Pancreas (tissue), 10 donors: ENCODE results near the gene RASL12. TPM values are rescaled to one million over a fixed set of nuclear protein-coding genes. Genes with fewer than 3 reads are reported as not detected.

Experiments used
- ATAC-seq, 4 donors: fragments of 200-7000 bp; cut with Tn5 transposase; one replicate each; pipeline versions ENCODE4 v1.8.0 to v1.9.1; 2020; ENCODE audit warnings: mild to moderate bottlenecking in 4 of 4, moderate library complexity in 4 of 4
- DNase-seq, 6 donors: peaks; one replicate each; pipeline ENCODE4 v3.0.0-alpha.2; 2020
- FAIRE-seq: peaks from 2 replicates; lab custom pipeline; 2012; peaks lifted over from hg19 to GRCh38; lab: Jason Lieb, UNC
- H3K27ac ChIP-seq, 4 donors: fragments of 200-600 bp; sonication (generic); 1 replicate in 3 of 4; 2 replicates in 1 of 4; pipeline versions ENCODE4 v1.5.0 to v1.8.0; 2020
- H3K27me3 ChIP-seq, 4 donors: fragments of 200-600 bp; one replicate each; pipeline ENCODE4 v1.8.0; 2021
- H3K36me3 ChIP-seq, 3 donors: fragments of 200-600 bp; sonication (generic) in 1 of 3; one replicate each; pipeline versions ENCODE4 v1.5.0 to v1.8.0; 2020 to 2021
- H3K4me1 ChIP-seq, 3 donors: fragments of 200-600 bp; one replicate each; pipeline ENCODE4 v1.8.0; 2021
- H3K4me3 ChIP-seq, 4 donors: fragments of 200-600 bp; sonication (generic) in 2 of 4; one replicate each; pipeline versions ENCODE4 v1.5.0 to v1.8.0; 2020 to 2021
- H3K9me3 ChIP-seq, 4 donors: fragments of 200-600 bp; one replicate each; pipeline ENCODE4 v1.8.0; 2021
- CTCF ChIP-seq, 4 donors: fragments of 200-600 bp; sonication (generic) in 3 of 4; IDR thresholded peaks; one replicate each; pipeline versions ENCODE4 v1.5.0 to v1.8.0; 2021; ENCODE audit warnings: antibody characterized with exemption in 4 of 4
- WGBS, 2 donors: extraction: QIAGEN DNeasy Blood & Tissue Kit; methylation state at CpG; one replicate each; pipeline ENCODE4 v1.1.7; 2013; 5-methylcytosine and 5-hydroxymethylcytosine counted together
- intact Hi-C, 3 donors: fragments of 100-400 bp; cut with DNase I; formaldehyde crosslinking; loops; one replicate each; pipeline versions ENCODE4 v1.11.1 to v1.14.2; 2022
- polyA plus RNA-seq, 2 donors: library from polyadenylated mRNA; stranded (reverse); fragments of 200-250 nt; gene quantifications; one replicate each; pipeline ENCODE4 v1.2.3, GENCODE V29; 2013
- total RNA-seq, 6 donors: library from RNA; stranded (reverse); fragmentation: NEBNext Ultra II Directional in 4 of 6; extraction: Animal tissue kit (Norgen Biotek cat#: 25700) in 4 of 6; gene quantifications; one replicate each; pipeline versions ENCODE4 v1.2.1 to v1.2.4, GENCODE V29; 2021 to 2023
- donor health status: healthy with polysubstance abuse.
- donor health status: DM: no; HTN: no; CAD: no; lungs with moderate emphysema.
- donor health status: DM: no; HTN: no; CAD: no.
- donor health status: control.
- donor health status: control.
- donor health status: Bipolar disorder and iron deficiency.
- donor health status: DM: yes; HTN: yes; CAD: no.
- donor health status: DM: no; HTN: no; CAD: no.
- donor health status: DM: no; HTN: no; CAD: no.
- donor health status: DM: yes; HTN: yes; CAD: no.

RASL12 gene
- total and polyA plus RNA-seq, 8 donors = 0.28 to 4.2 (median 1.7) TPM

- ATAC-seq (no peak), FAIRE-seq (no peak), DNase-seq (no peak)
- no peak for TF ChIP-seq CTCF (IDR thresholded peaks at IDR 0.05)
- no peaks in the 10 kb centered on the region for H3K9me3 ChIP-seq
- 83 to 89% methylated on average over 11 of the region's 11 CpGs for WGBS, 2 donors
- H3K4me1 ChIP-seq = peaks cover 0 to 4% (median 0%) of the 10 kb centered on the region in 3 donors
- no peak overlapping the region for H3K27ac ChIP-seq
- H3K27me3 ChIP-seq = no peaks in the 10 kb centered on the region
- no peak overlapping the region for H3K4me3 ChIP-seq
- H3K36me3 ChIP-seq = no peaks in the 10 kb centered on the region
- intact Hi-C loops = no loop called here
Observed at GRCh38 chr15:65034719-65035118, 33.1 kb downstream of the RASL12 start.

- Histone ChIP-seq H3K27ac (no peak overlapping the region), H3K4me1 (peaks cover 0 to 4% (median 0%) of the 10 kb centered on the region in 3 donors), H3K4me3 (no peak overlapping the region), H3K27me3 (no peaks in the 10 kb centered on the region), H3K9me3 (no peaks in the 10 kb centered on the region), H3K36me3 (no peaks in the 10 kb centered on the region)
- FAIRE-seq (no peak), ATAC-seq (peak in 2 of 4 donors; percentile 24 to 38), DNase-seq (no peak)
- intact Hi-C loops = no loop called here
- WGBS, 2 donors = 8 to 12% methylated on average over 4 of the region's 4 CpGs
- TF ChIP-seq CTCF (IDR thresholded peaks at IDR 0.05) = no peak
Observed at GRCh38 chr15:65033659-65034269, 34.0 kb downstream of the RASL12 start.

- Histone ChIP-seq H3K4me1 (peaks cover 0 to 12% (median 5%) of the 10 kb centered on the region in 3 donors), H3K27ac (no peak overlapping the region), H3K9me3 (no peaks in the 10 kb centered on the region), H3K4me3 (no peak overlapping the region), H3K36me3 (no peaks in the 10 kb centered on the region), H3K27me3 (no peaks in the 10 kb centered on the region)
- 19 to 21% methylated on average over 13 of the region's 13 CpGs for WGBS, 2 donors
- DNase-seq (peak in 5 of 6 donors; percentile 31 to 76 (median 53)), FAIRE-seq (no peak), ATAC-seq (peak; percentile 52 to 73 (median 68))
- intact Hi-C loops = no loop called here
- TF ChIP-seq CTCF (IDR thresholded peaks at IDR 0.05) = peak; percentile 33 to 49 (median 37)
Observed at GRCh38 chr15:65032801-65033537, 34.8 kb downstream of the RASL12 start.

GRCh38 chr15:65029736-65030208 is 38.0 kb downstream of the RASL12 start:
- Histone ChIP-seq H3K27me3 (no peaks in the 10 kb centered on the region), H3K9me3 (no peaks in the 10 kb centered on the region), H3K36me3 (no peaks in the 10 kb centered on the region), H3K27ac (no peak overlapping the region), H3K4me1 (peaks cover 0 to 15% (median 7%) of the 10 kb centered on the region in 3 donors), H3K4me3 (peak overlapping the region; percentile 65 to 98 (median 84))
- ATAC-seq = no peak
- TF ChIP-seq CTCF (IDR thresholded peaks at IDR 0.05) = no peak
- no peak for DNase-seq
- 54 to 58% methylated on average over 12 of the region's 12 CpGs for WGBS, 2 donors
- intact Hi-C loops = no loop called here
- FAIRE-seq = no peak
